Measurements from ENCODE around the gene SLC47A1. TPM values are rescaled to one million over a fixed set of nuclear protein-coding genes. Genes with fewer than 3 reads are reported as not detected.

The SLC47A1 gene
- total RNA-seq, 1 donor from 2014 or later, result 4.3 TPM

- Mint-ChIP-seq H3K27ac (ENCODE audit: unreplicated experiment) (no peak overlapping the region), H3K36me3 (ENCODE audit: low read depth) (no peaks in the 10 kb centered on the region), H3K27me3 (ENCODE audit: low read depth) (no peaks in the 10 kb centered on the region), H3K4me3 (no peak overlapping the region), H3K4me1 (no peaks in the 10 kb centered on the region), H3K9me3 (peaks cover 3% of the 10 kb centered on the region)
- no peak for TF ChIP-seq CTCF (conservative IDR thresholded peaks at IDR 0.05)
- no peak for DNase-seq (ENCODE audit: low read depth, low spot score)
These were observed 22.1 kb downstream of the SLC47A1 start for GRCh38 chr17:19555746-19556145.

DNA sequence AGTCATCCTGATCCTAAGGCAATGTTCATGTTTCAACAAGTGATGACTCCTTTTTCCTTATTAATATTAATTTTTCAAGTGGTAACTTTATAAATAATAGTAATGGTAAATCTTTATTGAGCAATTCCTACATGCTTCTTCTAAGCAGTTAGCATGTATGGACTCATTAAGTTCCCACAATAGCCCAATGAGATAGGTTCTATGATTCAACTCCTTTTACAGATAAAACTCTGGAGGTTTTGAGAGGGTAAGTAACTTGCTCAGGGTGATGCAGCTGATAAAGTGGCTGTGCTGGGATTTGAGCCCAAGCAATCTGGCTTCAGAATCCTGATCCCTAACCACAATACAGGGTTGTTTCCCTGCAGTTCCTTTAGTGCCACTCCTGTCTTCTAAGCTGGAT, 25.3 kb downstream of the SLC47A1 start:
- no peaks in the 10 kb centered on the region for H3K27me3 Mint-ChIP-seq (ENCODE audit: low read depth)
- no peak for DNase-seq (ENCODE audit: low read depth, low spot score)
- no peak for TF ChIP-seq CTCF (conservative IDR thresholded peaks at IDR 0.05)
- no peak overlapping the region for H3K27ac Mint-ChIP-seq (ENCODE audit: unreplicated experiment)
- no peaks in the 10 kb centered on the region for H3K36me3 Mint-ChIP-seq (ENCODE audit: low read depth)
- no peaks in the 10 kb centered on the region for H3K4me1 Mint-ChIP-seq
- H3K9me3 Mint-ChIP-seq, result peaks cover 3% of the 10 kb centered on the region
- H3K4me3 Mint-ChIP-seq, result no peak overlapping the region

GRCh38 chr17:19561697-19562318, 28.2 kb downstream of the SLC47A1 start:
- no peak for TF ChIP-seq CTCF (conservative IDR thresholded peaks at IDR 0.05)
- Mint-ChIP-seq H3K4me3 (no peak overlapping the region), H3K9me3 (peaks cover 3% of the 10 kb centered on the region), H3K4me1 (no peaks in the 10 kb centered on the region), H3K36me3 (ENCODE audit: low read depth) (no peaks in the 10 kb centered on the region), H3K27ac (ENCODE audit: unreplicated experiment) (no peak overlapping the region), H3K27me3 (ENCODE audit: low read depth) (no peaks in the 10 kb centered on the region)
- DNase-seq (ENCODE audit: low read depth, low spot score), result no peak

DNA sequence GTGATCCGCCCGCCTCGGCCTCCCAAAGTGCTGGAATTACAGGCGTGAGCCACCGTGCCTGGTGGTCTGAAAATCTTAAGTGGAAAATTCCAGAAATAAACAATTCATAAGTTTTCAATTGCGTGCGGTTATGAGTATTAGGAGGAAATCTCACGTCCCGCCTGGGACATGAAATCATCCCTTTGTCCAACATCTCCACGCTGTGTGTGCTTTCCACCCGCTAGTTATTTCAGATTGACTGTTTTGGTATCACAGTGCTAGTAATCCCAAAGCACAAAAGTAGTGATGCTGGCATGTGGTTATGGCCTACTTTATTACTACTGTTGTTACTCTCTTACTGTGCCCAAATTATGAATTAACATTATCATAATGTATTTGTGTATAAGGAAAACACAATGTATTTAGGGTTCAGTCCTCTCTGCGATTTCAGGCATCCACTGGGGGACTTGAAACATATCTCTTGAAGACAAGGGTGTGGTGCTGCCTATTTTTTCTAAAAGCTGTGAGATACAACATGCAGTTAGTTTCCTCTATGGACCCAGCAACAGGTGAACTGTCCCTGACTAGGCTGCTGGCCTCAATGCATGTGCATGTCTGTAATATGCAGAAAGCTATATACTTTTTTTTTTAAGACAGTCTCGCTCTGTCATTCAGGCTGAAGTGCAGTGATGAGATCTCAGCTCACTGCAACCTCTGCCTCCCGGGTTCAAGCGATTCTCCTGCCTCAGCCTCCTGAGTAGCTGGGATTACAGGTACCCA, 32.3 kb downstream of the SLC47A1 start:
- H3K4me3 Mint-ChIP-seq, result no peak overlapping the region
- H3K4me1 Mint-ChIP-seq, result no peaks in the 10 kb centered on the region
- no peaks in the 10 kb centered on the region for H3K27me3 Mint-ChIP-seq (ENCODE audit: low read depth)
- no peak for DNase-seq (ENCODE audit: low read depth, low spot score)
- TF ChIP-seq CTCF (conservative IDR thresholded peaks at IDR 0.05), result no peak
- no peaks in the 10 kb centered on the region for H3K9me3 Mint-ChIP-seq
- no peak overlapping the region for H3K27ac Mint-ChIP-seq (ENCODE audit: unreplicated experiment)
- no peaks in the 10 kb centered on the region for H3K36me3 Mint-ChIP-seq (ENCODE audit: low read depth)

DNA sequence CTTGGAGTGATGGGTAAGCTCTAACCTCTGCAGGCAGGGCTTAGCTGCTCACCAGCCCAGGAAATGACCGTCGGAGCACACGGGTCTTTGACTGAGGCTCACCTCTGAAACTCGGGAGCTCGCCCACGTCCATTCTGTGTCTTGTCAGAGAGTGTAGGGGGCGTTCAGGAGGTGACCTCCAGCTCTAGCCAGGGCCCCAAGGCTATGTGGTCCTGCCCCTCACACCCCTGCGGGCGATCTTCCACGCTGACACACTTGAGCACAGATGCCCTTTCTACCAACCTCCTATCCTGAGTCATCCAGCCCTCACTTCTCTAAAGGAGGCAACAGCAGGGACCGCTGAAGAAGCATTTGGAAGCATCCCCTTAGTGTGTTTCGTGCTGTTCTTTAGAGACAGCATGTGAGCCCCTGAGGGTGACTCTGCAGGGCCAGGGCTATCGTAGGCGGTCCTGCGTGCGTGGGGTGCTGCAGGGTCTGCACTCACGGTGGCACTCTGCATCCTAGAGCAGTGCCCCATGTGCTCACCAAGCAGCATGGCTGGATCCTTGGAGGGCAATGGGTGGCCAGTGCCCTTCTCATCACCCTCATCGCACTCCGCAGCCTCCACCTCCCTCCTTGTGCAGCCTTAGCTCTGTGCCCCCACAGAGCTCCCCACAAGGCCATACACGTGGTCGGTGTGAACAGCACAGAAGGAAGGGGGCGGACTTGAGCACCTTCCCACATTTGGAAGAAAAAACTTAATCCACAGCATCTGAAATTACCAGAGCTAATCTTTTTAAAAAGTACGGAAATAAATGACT, 33.8 kb downstream of the SLC47A1 start:
- TF ChIP-seq CTCF (conservative IDR thresholded peaks at IDR 0.05), result no peak
- Mint-ChIP-seq H3K9me3 (no peaks in the 10 kb centered on the region), H3K4me3 (no peak overlapping the region), H3K27ac (ENCODE audit: unreplicated experiment) (no peak overlapping the region), H3K4me1 (no peaks in the 10 kb centered on the region), H3K27me3 (ENCODE audit: low read depth) (no peaks in the 10 kb centered on the region), H3K36me3 (ENCODE audit: low read depth) (no peaks in the 10 kb centered on the region)
- DNase-seq (ENCODE audit: low read depth, low spot score), result no peak
